GM19193 (cell line): ENCODE results near the gene C1RL.

Experiments used
- POLR2A ChIP-seq: IDR thresholded peaks from 4 replicates; pipeline ENCODE4 v1.6.1; 2011; ENCODE audit not compliant: insufficient read depth, insufficient read length; ENCODE audit errors: extremely low read depth

The C1RL gene

DNA sequence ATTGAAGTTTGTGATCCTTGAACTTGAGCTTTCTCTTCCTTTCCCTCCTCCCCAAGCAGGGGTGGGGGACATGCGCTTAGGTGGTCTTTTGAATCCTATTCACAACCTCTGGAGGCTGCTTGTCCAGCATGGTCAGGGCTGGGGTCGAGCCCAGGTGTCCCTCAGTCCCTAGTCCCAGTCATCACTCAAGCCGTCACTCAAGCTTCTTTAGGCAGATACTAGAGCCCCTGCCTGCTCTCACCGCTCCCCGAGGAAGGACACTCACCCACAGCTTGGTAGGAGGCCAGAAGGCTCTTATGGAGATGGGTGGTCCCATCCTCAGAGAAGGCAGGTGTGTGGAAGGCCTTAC is 532 bp upstream of the C1RL start:
- no peak for TF ChIP-seq POLR2A

DNA sequence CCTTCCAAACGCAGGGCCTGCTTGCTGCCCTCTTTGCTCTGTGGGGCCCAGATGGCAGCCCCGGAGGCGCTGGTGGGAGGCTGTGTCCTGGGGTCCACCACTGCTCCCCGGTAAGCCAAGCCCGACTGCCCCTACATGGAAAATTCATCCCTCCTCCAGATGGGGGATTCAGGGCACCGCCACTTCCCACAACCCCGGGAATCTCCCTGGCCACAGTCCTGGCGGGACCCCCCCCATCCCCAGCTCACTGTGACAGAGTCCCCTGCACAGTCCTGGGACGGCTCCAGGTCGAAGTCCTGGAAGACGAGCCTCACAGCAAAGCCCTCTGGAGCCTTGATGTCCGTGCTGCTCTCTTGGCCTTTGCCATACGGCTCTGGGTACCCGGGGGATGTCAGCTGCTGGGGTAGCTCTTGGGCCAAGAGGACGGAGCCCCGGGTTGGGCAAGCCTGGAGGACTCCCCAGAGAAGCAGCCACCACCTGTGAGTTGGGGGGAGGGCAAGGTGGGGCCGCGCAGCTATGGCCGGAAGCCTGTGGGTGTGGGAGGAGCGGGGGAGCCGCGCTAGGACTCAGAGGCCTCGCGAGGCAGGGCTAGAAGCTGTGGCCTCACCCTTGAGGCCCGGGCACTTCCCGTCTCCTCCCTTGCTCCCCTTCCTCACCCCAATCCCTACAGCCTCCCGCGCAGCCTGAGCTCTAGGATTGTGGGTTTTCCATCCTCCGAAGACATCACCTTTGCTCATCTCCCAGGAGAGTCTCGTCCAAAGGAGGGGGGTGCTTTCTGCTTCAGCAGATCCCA is 815 bp downstream of the C1RL start:
- TF ChIP-seq POLR2A = peak; percentile 98

GRCh38 chr12:7107636-7108002 is 1.4 kb downstream of the C1RL start:
- TF ChIP-seq POLR2A = no peak

- no peak for TF ChIP-seq POLR2A
These were observed 2.9 kb downstream of the C1RL start for GRCh38 chr12:7106082-7106481.

GRCh38 chr12:7103837-7104584 is 5.0 kb downstream of the C1RL start:
- no peak for TF ChIP-seq POLR2A

- TF ChIP-seq POLR2A = no peak
These were observed 6.4 kb downstream of the C1RL start for GRCh38 chr12:7102582-7102981.

DNA sequence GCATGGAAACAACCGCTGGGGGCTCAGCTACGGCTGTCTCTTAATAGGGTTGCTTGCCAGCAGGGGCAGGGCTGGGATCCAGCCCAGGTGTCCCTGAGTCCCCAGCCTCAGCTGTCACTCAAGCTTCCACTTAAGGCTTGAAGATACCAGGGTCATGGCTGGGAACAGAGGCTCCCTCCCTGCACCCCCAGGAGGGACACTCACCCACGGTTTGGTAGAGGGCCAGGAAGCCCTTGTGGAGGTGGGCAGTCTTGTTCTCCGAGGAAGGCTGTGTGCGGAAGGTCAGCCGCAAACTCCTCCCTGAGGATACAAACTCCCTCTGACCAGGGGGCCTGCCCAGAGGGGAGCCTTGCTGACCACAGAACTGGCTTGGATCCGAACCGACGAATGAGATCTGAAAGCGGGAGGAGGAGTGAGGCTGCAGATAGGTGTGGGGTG is 7.3 kb downstream of the C1RL start:
- TF ChIP-seq POLR2A = no peak

- TF ChIP-seq POLR2A = no peak
These were observed 7.8 kb downstream of the C1RL start for GRCh38 chr12:7101047-7101693.

DNA sequence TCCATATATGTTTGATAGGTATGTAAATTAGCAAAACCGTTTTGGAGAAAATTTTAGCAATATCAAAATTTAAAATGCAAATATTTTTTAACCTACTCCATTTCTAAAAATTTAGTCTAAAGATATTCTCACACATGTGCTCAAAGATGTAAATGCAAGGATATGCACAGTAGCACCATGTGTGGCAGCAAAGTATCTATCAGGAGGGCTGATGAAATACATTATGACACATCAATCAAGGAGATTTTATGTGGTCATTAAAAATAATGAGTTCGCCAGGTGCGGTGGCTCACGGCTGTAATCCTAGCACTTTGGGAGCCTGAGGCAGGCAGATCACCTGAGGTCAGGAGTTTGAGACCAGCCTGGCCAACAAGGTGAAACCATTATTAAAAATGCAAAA is 8.8 kb downstream of the C1RL start:
- TF ChIP-seq POLR2A = no peak

GRCh38 chr12:7099290-7099996 is 9.6 kb downstream of the C1RL start:
- TF ChIP-seq POLR2A = no peak

DNA sequence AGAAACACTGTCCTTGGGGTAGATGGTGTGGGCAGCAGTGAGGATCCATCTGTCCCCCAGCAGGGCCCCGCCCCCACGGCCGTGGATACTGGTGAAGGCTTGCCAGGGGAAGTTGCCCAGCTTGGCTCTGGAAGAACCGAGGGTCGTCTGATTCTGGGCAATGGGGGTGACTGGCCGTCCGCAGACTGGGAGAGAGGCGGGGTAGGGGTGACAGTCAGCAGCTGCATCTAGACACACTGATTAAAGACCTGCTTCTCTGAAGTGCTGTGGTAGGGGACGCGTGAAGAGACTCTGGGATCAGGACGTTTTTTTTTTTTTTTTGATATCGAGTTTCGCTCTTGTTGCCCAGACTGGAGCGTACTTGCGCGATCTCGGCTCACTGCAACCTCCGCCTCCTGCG is 12.0 kb downstream of the C1RL start:
- TF ChIP-seq POLR2A = no peak

GRCh38 chr12:7096006-7096932 is 12.7 kb downstream of the C1RL start:
- TF ChIP-seq POLR2A = no peak

- no peak for TF ChIP-seq POLR2A
These were observed 15.1 kb downstream of the C1RL start for GRCh38 chr12:7093892-7094291.

- no peak for TF ChIP-seq POLR2A
These were observed 15.5 kb downstream of the C1RL start for GRCh38 chr12:7093486-7093885.
